Superior temporal gyrus (tissue), 1 donor: ENCODE measurements around the gene PDHX.

Experiments
- DNase-seq: peaks from one replicate; pipeline ENCODE4 v3.0.0-alpha.2; 2016; ENCODE audit errors: extremely low spot score

The PDHX gene

GRCh38 chr11:34957606-34958005 is 41.2 kb downstream of the PDHX start:
- no peak for DNase-seq

GRCh38 chr11:34959770-34960169 is 43.4 kb downstream of the PDHX start:
- DNase-seq = no peak

- no peak for DNase-seq
Observed at GRCh38 chr11:34960277-34960676, 43.9 kb downstream of the PDHX start.

GRCh38 chr11:34962034-34962433 is 45.6 kb downstream of the PDHX start:
- DNase-seq = no peak

- no peak for DNase-seq
Observed at GRCh38 chr11:34963351-34963750, 46.9 kb downstream of the PDHX start.

- no peak for DNase-seq
Observed at GRCh38 chr11:34964610-34965331, 48.4 kb downstream of the PDHX start.

- DNase-seq = no peak
Observed at GRCh38 chr11:34968862-34969261, 52.4 kb downstream of the PDHX start.

- no peak for DNase-seq
Observed at GRCh38 chr11:34970033-34970432, 53.6 kb downstream of the PDHX start.

GRCh38 chr11:34970480-34970879 is 54.1 kb downstream of the PDHX start:
- no peak for DNase-seq

- no peak for DNase-seq
Observed at GRCh38 chr11:34971928-34972327, 55.5 kb downstream of the PDHX start.

GRCh38 chr11:34972366-34972765 is 55.9 kb downstream of the PDHX start:
- no peak for DNase-seq

GRCh38 chr11:34972892-34973291 is 56.5 kb downstream of the PDHX start:
- no peak for DNase-seq

GRCh38 chr11:34975482-34975881 is 59.1 kb downstream of the PDHX start:
- no peak for DNase-seq

- DNase-seq = peak; percentile 58
Observed at GRCh38 chr11:34976496-34977088, 60.2 kb downstream of the PDHX start.

- DNase-seq = no peak
Observed at GRCh38 chr11:34977089-34977912, 60.9 kb downstream of the PDHX start.

GRCh38 chr11:34978236-34979191 is 62.1 kb downstream of the PDHX start:
- DNase-seq = no peak

- no peak for DNase-seq
Observed at GRCh38 chr11:34984514-34984913, 68.1 kb downstream of the PDHX start.

GRCh38 chr11:34986883-34987520 is 70.6 kb downstream of the PDHX start:
- no peak for DNase-seq

GRCh38 chr11:34987617-34988016 is 71.2 kb downstream of the PDHX start:
- no peak for DNase-seq

GRCh38 chr11:34988294-34989255 is 72.2 kb downstream of the PDHX start:
- DNase-seq = no peak
